Prostate gland (tissue), 2 donors: Measurements from ENCODE around the gene GNMT. TPM values are rescaled to one million over a fixed set of nuclear protein-coding genes. Genes with fewer than 3 reads are reported as not detected.

ENCODE experiments used
- DNase-seq: peaks from one replicate; pipeline ENCODE4 v3.0.0-alpha.2; 2019; ENCODE audit warnings: low spot score
- H3K27ac ChIP-seq, 2 donors: fragments of 200-600 bp; sonication (generic); 2 replicates each; pipeline ENCODE4 v1.5.1; 2017 to 2019
- H3K27me3 ChIP-seq: fragments of 200-600 bp; sonication (generic); replicated peaks from 2 replicates; pipeline ENCODE4 v1.5.1; 2019; ENCODE audit not compliant: insufficient read depth
- H3K36me3 ChIP-seq, 2 donors: fragments of 200-600 bp; sonication (generic); 1 replicate in 1 of 2; 2 replicates in 1 of 2; pipeline versions ENCODE4 v1.5.1 to v1.8.1; 2017 to 2019
- H3K4me1 ChIP-seq: fragments of 200-600 bp; sonication (generic); replicated peaks from 2 replicates; pipeline ENCODE4 v1.5.1; 2019
- H3K4me3 ChIP-seq, 2 donors: fragments of 200-600 bp; sonication (generic); 2 replicates each; pipeline ENCODE4 v1.5.1; 2017 to 2019
- H3K9me3 ChIP-seq: fragments of 200-600 bp; sonication (generic); 2 replicates; pipeline ENCODE4 v1.5.1; 2017
- CTCF ChIP-seq, 4 experiments: fragments of 200-600 bp in 2 of 4; fragments of 450-650 bp in 2 of 4; sonication (generic) in 2 of 4; IDR thresholded peaks; 1 replicate in 3 of 4; 2 replicates in 1 of 4; pipeline ENCODE4 v1.5.1; 2016 to 2019; ENCODE audit warnings: antibody characterized with exemption in 4 of 4, mild to moderate bottlenecking in 2 of 4, moderate library complexity in 2 of 4
- POLR2A ChIP-seq: fragments of 450-650 bp; IDR thresholded peaks from one replicate; pipeline ENCODE4 v1.6.1; 2016; ENCODE audit warnings: antibody characterized with exemption, mild to moderate bottlenecking
- POLR2AphosphoS5 ChIP-seq: sonication (generic); formaldehyde crosslinking; IDR thresholded peaks from one replicate; pipeline ENCODE4 v1.6.1; 2017; ENCODE audit warnings: antibody characterized with exemption
- WGBS: methylation state at CpG from one replicate; pipeline ENCODE4 v1.1.5; 2018; 5-methylcytosine and 5-hydroxymethylcytosine counted together
- intact Hi-C: fragments of 100-400 bp; cut with DNase I; formaldehyde crosslinking; loops from one replicate; pipeline ENCODE4 v1.14.2; 2022
- total RNA-seq, 2 donors: library from RNA; depleted of rRNA; stranded (reverse); fragments of >200 nt; gene quantifications; one replicate each; pipeline ENCODE4 v1.1.0, GENCODE V29; 2016

The GNMT gene
- total RNA-seq, 2 donors from 2014 or later: 14.7 to 85.9 TPM

- 90% methylated on average over 13 of the region's 13 CpGs for WGBS
- no peaks in the 10 kb centered on the region for H3K27me3 ChIP-seq
- H3K4me1 ChIP-seq: no peaks in the 10 kb centered on the region
- no peak for TF ChIP-seq POLR2AphosphoS5
- no peak for TF ChIP-seq CTCF (IDR thresholded peaks at IDR 0.05)
- TF ChIP-seq POLR2A: no peak
- H3K36me3 ChIP-seq: peaks cover 3 to 26% of the 10 kb centered on the region in 2 donors
- H3K4me3 ChIP-seq: no peak overlapping the region
- intact Hi-C loops: no loop called here
- DNase-seq: no peak
- no peaks in the 10 kb centered on the region for H3K9me3 ChIP-seq
- no peak overlapping the region for H3K27ac ChIP-seq
Observed at GRCh38 chr6:42937548-42938427, 22.8 kb upstream of the GNMT start.

- H3K27me3 ChIP-seq: no peaks in the 10 kb centered on the region
- H3K9me3 ChIP-seq: no peaks in the 10 kb centered on the region
- H3K4me3 ChIP-seq: no peak overlapping the region
- 78% methylated on average over 5 of the region's 5 CpGs for WGBS
- intact Hi-C loops: no loop called here
- no peak overlapping the region for H3K27ac ChIP-seq
- DNase-seq: no peak
- H3K36me3 ChIP-seq: peaks cover 3 to 26% of the 10 kb centered on the region in 2 donors
- no peak for TF ChIP-seq POLR2AphosphoS5
- no peak for TF ChIP-seq CTCF (IDR thresholded peaks at IDR 0.05)
- TF ChIP-seq POLR2A: no peak
- no peaks in the 10 kb centered on the region for H3K4me1 ChIP-seq
Observed at GRCh38 chr6:42938428-42938796, 22.1 kb upstream of the GNMT start.

GRCh38 chr6:42938987-42939809, 21.4 kb upstream of the GNMT start:
- intact Hi-C loops: no loop called here
- Histone ChIP-seq H3K36me3 (peaks cover 3 to 26% of the 10 kb centered on the region in 2 donors), H3K4me3 (no peak overlapping the region), H3K27me3 (no peaks in the 10 kb centered on the region), H3K9me3 (no peaks in the 10 kb centered on the region), H3K27ac (peak overlapping the region; percentile 7 to 11), H3K4me1 (no peaks in the 10 kb centered on the region)
- WGBS: 69% methylated on average over 9 of the region's 9 CpGs
- DNase-seq: no peak
- TF ChIP-seq CTCF (IDR thresholded peaks at IDR 0.05) (no peak), POLR2AphosphoS5 (no peak), POLR2A (no peak)

- Histone ChIP-seq H3K27ac (peak overlapping the region in 1 of 2 donors; percentile 7), H3K4me3 (no peak overlapping the region), H3K36me3 (peaks cover 3 to 26% of the 10 kb centered on the region in 2 donors), H3K4me1 (no peaks in the 10 kb centered on the region), H3K27me3 (no peaks in the 10 kb centered on the region), H3K9me3 (no peaks in the 10 kb centered on the region)
- TF ChIP-seq POLR2A (no peak), POLR2AphosphoS5 (no peak), CTCF (IDR thresholded peaks at IDR 0.05) (no peak)
- whole genome bisulfite sequencing: 84% methylated on average over 4 of the region's 4 CpGs
- intact Hi-C loops: no loop called here
- no peak for DNase-seq
Observed at GRCh38 chr6:42939810-42940167, 20.8 kb upstream of the GNMT start.
